ENCODE data around the gene TEX12.
"Not testable (repeated sequence)": the region's sequence is repeated elsewhere in the genome, so short reads cannot be mapped to it uniquely, and the experiment has no call there.

TEX12 gene

GRCh38 chr11:112163875-112164685, 3.1 kb upstream of the TEX12 start, which contains the start of gene IL18:
Gene IL18, minus strand, starts transcription at chr11:112164094. Its CDS starts 9,041 bp downstream, at chr11:112155053.
- DNase-seq (ENCODE audit: low read depth in 3 of 3, low spot score in 1 of 3): no peak

DNA sequence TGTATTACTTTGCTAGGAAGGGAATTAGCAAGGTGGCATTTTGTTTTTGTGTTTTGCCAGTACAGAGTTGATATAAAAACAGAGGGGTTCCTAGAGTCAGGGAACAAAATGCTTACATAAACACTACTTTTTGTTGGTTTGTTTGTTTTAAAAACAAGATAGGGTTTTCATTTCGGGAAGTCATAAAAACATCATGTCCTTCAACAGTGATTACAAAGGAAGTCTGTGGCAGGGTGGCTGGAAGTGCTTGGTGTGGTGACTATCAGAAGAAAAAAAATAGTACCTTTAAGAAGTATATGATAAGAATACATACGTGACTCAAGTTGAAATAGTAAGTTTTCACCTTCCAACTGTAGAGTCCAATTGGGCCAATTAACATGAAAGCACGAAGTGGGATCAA, 2.1 kb upstream of the TEX12 start:
- no peak for DNase-seq (ENCODE audit: low read depth in 3 of 3, low spot score in 1 of 3)

DNA sequence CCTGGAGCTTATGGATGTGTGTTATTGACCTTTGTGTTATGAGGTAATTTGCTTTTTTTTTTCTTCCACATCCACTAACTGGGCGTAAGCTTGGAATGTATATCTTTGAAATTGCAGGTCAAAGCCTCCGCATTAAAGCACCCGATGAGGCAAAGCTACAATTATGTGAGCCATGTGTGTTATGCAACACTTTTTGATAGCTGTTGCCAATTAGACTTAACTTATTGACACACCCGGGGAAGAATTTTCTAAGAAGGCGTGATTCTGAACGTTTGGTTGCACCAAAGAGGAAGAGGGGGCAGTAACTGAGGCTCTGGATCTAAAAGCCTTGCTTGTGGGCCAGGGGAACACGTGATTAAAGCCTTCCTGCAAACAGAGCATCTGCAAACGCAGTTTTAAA, 610 bp upstream of the TEX12 start:
- no peak for DNase-seq (ENCODE audit: low read depth in 3 of 3, low spot score in 1 of 3)

GRCh38 chr11:112172362-112172994, 5.3 kb downstream of the TEX12 start:
- DNase-seq (ENCODE audit: low read depth in 3 of 3, low spot score in 1 of 3): no peak

DNA sequence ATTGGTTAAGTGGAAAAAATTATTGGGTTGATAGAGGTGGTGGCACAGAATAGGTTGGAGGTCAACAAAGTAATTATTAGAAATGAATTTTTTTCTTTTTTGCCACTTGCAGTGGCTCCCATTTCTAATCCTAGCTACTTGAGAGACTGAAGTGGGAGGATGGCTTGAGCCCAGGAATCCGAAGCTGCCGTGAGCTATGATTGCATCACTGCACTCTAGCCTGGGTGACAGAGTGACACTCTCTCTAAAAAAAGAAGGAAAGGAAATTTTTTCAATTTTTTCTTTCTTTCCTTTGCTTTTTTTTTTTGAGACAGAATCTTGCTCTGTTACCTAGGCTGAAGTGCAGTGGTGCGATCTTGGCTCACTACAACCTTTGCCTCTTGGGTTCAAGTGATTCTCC, 6.0 kb downstream of the TEX12 start:
- no peak for DNase-seq (ENCODE audit: low read depth in 3 of 3, low spot score in 1 of 3)

DNA sequence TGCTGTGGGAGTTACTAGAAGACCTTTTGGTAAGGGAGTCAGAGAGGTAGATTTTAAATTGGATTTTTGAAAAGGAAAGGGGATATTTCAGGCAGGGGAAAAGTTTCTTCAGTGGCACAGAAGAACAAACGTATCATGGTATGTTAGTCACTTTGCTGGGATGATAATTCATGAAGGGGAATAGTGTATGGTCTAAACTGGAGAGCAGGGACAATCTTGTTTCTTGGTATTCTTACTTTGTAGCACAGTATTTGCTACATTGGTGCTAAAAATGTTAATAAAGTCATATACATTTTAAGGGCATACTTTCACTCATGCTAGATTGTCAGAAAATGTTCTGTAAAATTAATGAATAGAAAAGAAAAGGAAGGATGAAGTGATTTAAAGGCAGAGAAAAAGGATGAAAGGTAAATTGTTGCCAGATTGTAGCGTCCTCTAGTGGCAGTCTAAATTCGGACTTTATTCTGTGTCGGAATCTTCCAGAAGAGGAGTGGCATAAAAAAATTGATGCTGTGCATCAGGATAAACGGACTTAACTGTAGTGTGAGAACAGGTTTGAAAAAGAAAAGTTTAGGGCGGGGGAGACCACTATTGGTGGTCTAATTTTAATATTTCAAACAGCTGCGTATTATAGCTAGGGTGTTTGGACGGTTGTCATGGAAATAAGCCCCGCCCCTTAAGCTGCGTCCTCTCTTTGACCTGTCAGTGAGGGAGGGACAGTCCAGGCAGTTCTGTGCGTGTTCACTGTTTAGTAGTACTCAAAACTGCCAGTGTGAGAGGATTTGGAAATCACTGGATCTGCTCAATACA, 7.8 kb downstream of the TEX12 start, which contains the start of gene BCO2:
Gene BCO2, plus strand, starts transcription at position 724 of the 810 bp plus-strand sequence. CDS start 90 bp downstream, outside the sequence.
- DNase-seq (ENCODE audit: low read depth in 3 of 3, low spot score in 1 of 3): peak in 1 of 3 donors; percentile 8

DNA sequence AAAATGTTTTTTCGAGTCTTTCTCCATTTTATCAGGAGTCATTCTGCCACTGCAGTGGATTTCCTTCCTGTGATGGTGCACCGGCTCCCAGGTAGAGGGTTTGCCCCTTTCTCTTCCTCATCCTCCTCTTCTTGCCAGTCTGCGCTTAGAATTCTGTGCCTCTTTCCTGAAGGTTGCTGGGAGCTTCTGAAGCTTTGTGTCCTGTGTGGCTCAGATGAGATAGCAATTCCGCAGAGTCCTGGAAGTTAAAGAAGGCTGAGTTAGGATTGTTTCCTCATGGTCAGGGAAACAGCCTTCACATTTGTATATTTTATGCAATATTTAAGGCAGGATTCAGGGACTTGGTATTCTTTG, 8.4 kb downstream of the TEX12 start:
- no peak for DNase-seq (ENCODE audit: low read depth in 3 of 3, low spot score in 1 of 3)

DNA sequence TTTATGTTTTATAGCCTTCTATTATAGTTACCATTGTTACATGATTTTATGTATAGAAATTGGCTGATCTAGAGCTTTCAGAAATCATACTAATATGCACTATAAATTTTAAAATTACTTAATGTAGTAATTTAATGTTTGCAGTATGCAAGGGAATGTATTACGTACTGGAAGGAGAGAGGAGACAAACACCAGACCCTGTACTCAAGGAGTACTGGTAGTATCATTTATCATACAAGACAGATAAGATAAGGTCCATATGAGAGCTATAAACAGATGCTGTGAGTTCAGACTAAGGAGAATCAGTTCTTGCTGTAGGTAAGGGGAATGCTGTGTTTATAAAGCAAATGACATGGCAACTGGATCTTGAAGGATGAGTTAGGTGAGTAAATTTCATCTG, 8.9 kb downstream of the TEX12 start:
- DNase-seq (ENCODE audit: low read depth in 3 of 3, low spot score in 1 of 3): no peak

GRCh38 chr11:112177589-112177988, 10.4 kb downstream of the TEX12 start:
- DNase-seq (ENCODE audit: low read depth in 3 of 3, low spot score in 1 of 3): no peak

- DNase-seq (ENCODE audit: low read depth in 3 of 3, low spot score in 1 of 3): no peak
These were observed 11.3 kb downstream of the TEX12 start for GRCh38 chr11:112178428-112178827.

GRCh38 chr11:112178936-112179335, 11.8 kb downstream of the TEX12 start:
- DNase-seq (ENCODE audit: low read depth in 3 of 3, low spot score in 1 of 3): no peak

- no peak for DNase-seq (ENCODE audit: low read depth in 3 of 3, low spot score in 1 of 3)
These were observed 12.4 kb downstream of the TEX12 start for GRCh38 chr11:112179601-112180000.

- DNase-seq (ENCODE audit: low read depth in 3 of 3, low spot score in 1 of 3): no peak
These were observed 15.7 kb downstream of the TEX12 start for GRCh38 chr11:112182867-112183266.

DNA sequence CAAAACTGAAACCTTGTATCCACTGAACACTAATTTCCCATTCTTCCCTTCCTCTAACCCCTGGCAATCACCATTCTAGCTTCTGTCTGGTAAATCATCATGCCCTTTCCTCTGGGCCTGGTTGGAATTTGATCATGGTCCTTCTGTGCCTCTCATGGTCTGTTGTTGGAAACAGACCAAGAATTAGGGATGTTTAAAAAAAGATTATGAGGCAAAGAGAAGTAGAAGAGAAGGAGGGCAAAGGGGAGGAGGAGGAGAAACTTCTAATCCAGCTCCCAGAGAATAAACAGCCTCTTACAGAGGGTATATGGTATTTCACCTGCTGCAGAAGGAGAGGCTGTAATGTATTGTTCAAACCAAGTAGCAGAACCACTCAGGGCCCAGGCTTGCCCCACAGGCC, 18.7 kb downstream of the TEX12 start:
- DNase-seq (ENCODE audit: low read depth in 3 of 3, low spot score in 1 of 3): no peak

DNA sequence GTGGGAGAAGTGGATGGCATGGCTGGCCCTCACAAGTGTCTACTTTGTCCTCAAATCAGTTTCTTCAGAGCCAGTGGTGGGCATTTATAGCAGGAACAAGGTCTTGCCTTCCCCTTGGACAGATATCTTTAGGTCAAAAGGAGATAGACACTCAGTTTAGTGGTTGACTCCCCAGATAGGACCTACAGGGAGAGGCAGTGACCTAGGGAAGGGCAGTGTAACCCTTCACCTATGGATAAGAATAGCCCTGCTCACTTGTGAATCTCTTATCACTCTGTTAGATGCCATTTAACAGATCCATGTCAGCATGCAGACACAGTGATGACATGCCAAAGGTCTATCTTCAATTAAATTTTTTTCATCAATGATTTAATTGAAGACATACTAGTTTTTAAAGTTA, 19.1 kb downstream of the TEX12 start:
- no peak for DNase-seq (ENCODE audit: low read depth in 3 of 3, low spot score in 1 of 3)

DNA sequence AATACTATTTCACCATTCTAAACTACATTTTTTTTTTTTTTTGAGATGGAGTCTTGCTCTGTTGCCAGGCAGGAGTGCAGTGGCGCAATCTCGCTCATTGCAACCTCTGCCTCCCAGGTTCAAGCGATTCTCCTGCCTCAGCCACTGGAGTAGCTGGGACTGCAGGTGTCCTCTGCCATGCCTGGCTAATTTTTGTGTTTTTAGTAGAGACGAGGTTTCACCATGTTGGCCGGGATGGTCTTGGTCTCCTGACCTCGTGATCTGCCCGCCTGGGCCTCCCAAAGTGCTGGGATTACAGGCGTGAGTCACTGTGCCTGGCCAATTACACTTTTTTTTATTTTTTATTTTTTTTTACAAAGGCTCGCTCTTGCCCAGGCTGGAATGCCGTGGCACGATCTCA, 27.9 kb downstream of the TEX12 start:
- DNase-seq (ENCODE audit: low read depth in 3 of 3, low spot score in 1 of 3): not testable (repeated sequence)

DNA sequence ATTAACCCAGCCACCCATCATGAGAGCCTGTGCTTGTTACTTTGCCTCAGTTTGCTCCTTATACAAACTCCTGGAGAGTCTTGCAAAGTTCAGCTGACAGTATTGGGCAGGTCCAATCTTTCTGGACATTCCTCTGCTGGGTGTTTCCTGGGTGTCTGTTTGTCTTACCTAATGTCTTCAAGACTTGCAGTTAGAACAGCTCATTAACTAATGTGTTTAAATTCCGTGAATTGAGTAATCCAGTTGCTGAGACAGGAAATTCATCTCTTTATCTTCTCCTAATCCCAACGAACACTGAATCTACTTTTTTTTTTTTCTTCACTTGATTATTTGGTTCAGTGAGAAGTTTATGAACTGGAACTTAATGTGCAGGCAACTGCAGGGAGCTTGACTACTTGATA, 28.8 kb downstream of the TEX12 start:
- DNase-seq (ENCODE audit: low read depth in 3 of 3, low spot score in 1 of 3): no peak

GRCh38 chr11:112196519-112197087, 29.4 kb downstream of the TEX12 start:
- no peak for DNase-seq (ENCODE audit: low read depth in 3 of 3, low spot score in 1 of 3)

DNA sequence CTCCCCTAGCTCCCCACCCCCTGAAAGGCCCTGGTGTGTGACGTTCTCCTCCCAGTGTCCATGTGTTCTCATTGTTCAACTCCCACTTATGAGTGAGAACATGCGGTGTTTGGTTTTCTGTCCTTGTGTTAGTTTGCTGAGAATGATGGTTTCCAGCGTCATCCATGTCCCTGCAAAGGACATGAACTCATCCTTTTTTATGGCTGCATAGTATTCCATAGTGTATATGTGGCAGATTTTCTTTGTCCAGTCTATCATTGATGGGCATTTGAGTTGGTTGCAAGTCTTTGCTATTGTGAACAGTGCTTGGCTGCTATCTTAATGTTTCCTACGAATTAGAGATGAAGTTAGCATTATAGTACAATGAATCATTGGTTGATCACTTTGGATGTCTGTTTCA, 31.9 kb downstream of the TEX12 start:
- not testable (repeated sequence) for DNase-seq (ENCODE audit: low read depth in 3 of 3, low spot score in 1 of 3)

GRCh38 chr11:112200252-112200651, 33.1 kb downstream of the TEX12 start:
- no peak for DNase-seq (ENCODE audit: low read depth in 3 of 3, low spot score in 1 of 3)

DNA sequence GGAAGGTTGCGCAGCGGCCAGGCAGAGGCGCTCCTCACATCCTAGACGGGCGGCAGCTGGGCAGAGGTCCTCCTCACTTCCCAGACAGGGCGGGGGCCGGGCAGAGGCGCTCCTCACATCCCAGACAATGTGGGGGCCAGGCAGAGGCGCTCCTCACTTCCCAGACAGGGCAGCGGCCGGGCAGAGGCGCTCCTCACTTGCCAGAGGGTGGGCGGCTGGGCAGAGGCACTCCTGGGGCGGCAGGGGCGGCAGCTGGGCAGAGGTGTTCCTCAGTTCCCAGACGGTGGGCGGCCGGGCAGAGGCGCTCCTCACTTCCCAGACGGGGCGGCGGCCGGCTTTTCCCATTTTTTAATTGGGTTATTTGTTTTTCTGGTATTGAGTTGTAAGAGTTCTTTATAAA, 38.9 kb downstream of the TEX12 start:
- no peak for DNase-seq (ENCODE audit: low read depth in 3 of 3, low spot score in 1 of 3)

All from stimulated activated CD4-positive, alpha-beta T cell treated with anti-CD3 and anti-CD28 coated beads, TNF-alpha, amount 100 ng/mL, for 1 hour (primary cell).